ENCODE data around the gene GPANK1. TPM values are rescaled to one million over a fixed set of nuclear protein-coding genes. Genes with fewer than 3 reads are reported as not detected.

GPANK1 gene
- total and polyA plus RNA-seq, 9 of the 15 experiments (the other 6 are each of a cell fraction or from before 2014, with no cell fraction given) = 32.2 to 111 (median 46.3) TPM

DNA sequence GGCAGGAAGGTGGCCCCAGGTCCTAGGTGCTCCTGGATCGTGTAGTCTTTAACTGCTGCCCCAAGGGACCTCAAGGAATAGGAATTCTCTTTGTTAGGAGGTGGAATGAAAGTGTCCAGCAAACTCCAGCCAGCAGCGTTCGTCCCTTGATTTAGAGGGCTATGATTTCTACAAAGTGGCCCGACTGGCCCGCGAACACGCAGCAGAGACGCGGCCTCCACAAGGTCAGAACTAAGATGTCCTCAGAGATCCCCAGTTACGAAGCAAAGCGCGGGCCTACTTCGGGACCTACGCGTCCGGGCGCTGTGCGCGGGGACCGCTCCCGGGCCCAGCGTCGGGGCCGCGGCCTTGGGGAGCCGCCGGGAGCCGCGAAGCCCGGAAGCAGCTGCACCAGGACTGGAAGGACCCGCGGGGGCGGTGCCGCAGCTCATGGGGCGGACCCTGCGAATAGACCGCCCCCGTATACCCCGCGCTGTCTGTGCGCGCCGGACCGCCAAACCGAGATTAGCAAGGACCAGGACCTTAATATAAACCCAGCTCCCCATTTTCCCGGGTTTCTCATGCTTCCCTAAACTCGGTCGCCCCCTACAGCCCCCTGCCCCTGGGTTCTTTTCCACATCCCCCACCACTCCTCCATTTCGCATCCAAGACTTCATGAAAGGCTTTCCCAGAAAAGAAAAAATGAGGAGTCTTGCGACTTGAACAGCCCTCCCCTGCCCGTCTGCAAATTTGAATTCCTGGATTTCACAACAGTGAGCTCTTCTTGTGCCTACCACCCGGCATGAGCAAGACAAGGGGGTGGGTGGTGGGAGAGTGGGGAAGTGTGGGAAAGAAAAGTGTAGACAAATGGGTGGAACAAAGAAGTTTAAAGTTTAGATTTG, 4.2 kb downstream of the GPANK1 start, which contains the start of gene C6orf47 (continued):
- TF ChIP-seq, protein P1, sequence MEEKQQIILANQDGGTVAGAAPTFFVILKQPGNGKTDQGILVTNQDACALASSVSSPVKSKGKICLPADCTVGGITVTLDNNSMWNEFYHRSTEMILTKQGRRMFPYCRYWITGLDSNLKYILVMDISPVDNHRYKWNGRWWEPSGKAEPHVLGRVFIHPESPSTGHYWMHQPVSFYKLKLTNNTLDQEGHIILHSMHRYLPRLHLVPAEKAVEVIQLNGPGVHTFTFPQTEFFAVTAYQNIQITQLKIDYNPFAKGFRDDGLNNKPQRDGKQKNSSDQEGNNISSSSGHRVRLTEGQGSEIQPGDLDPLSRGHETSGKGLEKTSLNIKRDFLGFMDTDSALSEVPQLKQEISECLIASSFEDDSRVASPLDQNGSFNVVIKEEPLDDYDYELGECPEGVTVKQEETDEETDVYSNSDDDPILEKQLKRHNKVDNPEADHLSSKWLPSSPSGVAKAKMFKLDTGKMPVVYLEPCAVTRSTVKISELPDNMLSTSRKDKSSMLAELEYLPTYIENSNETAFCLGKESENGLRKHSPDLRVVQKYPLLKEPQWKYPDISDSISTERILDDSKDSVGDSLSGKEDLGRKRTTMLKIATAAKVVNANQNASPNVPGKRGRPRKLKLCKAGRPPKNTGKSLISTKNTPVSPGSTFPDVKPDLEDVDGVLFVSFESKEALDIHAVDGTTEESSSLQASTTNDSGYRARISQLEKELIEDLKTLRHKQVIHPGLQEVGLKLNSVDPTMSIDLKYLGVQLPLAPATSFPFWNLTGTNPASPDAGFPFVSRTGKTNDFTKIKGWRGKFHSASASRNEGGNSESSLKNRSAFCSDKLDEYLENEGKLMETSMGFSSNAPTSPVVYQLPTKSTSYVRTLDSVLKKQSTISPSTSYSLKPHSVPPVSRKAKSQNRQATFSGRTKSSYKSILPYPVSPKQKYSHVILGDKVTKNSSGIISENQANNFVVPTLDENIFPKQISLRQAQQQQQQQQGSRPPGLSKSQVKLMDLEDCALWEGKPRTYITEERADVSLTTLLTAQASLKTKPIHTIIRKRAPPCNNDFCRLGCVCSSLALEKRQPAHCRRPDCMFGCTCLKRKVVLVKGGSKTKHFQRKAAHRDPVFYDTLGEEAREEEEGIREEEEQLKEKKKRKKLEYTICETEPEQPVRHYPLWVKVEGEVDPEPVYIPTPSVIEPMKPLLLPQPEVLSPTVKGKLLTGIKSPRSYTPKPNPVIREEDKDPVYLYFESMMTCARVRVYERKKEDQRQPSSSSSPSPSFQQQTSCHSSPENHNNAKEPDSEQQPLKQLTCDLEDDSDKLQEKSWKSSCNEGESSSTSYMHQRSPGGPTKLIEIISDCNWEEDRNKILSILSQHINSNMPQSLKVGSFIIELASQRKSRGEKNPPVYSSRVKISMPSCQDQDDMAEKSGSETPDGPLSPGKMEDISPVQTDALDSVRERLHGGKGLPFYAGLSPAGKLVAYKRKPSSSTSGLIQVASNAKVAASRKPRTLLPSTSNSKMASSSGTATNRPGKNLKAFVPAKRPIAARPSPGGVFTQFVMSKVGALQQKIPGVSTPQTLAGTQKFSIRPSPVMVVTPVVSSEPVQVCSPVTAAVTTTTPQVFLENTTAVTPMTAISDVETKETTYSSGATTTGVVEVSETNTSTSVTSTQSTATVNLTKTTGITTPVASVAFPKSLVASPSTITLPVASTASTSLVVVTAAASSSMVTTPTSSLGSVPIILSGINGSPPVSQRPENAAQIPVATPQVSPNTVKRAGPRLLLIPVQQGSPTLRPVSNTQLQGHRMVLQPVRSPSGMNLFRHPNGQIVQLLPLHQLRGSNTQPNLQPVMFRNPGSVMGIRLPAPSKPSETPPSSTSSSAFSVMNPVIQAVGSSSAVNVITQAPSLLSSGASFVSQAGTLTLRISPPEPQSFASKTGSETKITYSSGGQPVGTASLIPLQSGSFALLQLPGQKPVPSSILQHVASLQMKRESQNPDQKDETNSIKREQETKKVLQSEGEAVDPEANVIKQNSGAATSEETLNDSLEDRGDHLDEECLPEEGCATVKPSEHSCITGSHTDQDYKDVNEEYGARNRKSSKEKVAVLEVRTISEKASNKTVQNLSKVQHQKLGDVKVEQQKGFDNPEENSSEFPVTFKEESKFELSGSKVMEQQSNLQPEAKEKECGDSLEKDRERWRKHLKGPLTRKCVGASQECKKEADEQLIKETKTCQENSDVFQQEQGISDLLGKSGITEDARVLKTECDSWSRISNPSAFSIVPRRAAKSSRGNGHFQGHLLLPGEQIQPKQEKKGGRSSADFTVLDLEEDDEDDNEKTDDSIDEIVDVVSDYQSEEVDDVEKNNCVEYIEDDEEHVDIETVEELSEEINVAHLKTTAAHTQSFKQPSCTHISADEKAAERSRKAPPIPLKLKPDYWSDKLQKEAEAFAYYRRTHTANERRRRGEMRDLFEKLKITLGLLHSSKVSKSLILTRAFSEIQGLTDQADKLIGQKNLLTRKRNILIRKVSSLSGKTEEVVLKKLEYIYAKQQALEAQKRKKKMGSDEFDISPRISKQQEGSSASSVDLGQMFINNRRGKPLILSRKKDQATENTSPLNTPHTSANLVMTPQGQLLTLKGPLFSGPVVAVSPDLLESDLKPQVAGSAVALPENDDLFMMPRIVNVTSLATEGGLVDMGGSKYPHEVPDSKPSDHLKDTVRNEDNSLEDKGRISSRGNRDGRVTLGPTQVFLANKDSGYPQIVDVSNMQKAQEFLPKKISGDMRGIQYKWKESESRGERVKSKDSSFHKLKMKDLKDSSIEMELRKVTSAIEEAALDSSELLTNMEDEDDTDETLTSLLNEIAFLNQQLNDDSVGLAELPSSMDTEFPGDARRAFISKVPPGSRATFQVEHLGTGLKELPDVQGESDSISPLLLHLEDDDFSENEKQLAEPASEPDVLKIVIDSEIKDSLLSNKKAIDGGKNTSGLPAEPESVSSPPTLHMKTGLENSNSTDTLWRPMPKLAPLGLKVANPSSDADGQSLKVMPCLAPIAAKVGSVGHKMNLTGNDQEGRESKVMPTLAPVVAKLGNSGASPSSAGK (IDR thresholded peaks at IDR 0.05) = no peak
- peak; percentile 52; the same call in 1 of the 2 replicates for TF ChIP-seq ZNF445 (CRISPR knock-in tag; IDR thresholded peaks at IDR 0.05; ENCODE audit: low read depth)
- TF ChIP-seq TCF3 (CRISPR knock-in tag; IDR thresholded peaks at IDR 0.05) = no peak; the same call in 1 of the 2 replicates
- no peak for TF ChIP-seq ZNF785 (CRISPR knock-in tag; IDR thresholded peaks at IDR 0.05)
- no peak for TF ChIP-seq DACH1 (IDR thresholded peaks at IDR 0.05; ENCODE audit: partially characterized antibody)
- no peak; the same call in 1 of the 2 replicates for TF ChIP-seq ZNF764 (CRISPR knock-in tag; IDR thresholded peaks at IDR 0.05; ENCODE audit: low read depth)
- no peak for TF ChIP-seq EZH2 (IDR thresholded peaks at IDR 0.05; ENCODE audit: borderline replicate concordance, low read depth, low read length)
- TF ChIP-seq, protein P2, sequence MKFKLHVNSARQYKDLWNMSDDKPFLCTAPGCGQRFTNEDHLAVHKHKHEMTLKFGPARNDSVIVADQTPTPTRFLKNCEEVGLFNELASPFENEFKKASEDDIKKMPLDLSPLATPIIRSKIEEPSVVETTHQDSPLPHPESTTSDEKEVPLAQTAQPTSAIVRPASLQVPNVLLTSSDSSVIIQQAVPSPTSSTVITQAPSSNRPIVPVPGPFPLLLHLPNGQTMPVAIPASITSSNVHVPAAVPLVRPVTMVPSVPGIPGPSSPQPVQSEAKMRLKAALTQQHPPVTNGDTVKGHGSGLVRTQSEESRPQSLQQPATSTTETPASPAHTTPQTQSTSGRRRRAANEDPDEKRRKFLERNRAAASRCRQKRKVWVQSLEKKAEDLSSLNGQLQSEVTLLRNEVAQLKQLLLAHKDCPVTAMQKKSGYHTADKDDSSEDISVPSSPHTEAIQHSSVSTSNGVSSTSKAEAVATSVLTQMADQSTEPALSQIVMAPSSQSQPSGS (CRISPR knock-in tag; IDR thresholded peaks at IDR 0.05) = no peak
- TF ChIP-seq RBM22 (IDR thresholded peaks at IDR 0.05; ENCODE audit: low read depth, low read length, poor library complexity, severe bottlenecking) = peak; percentile 95
- no peak for TF ChIP-seq NFE2 (IDR thresholded peaks at IDR 0.05; ENCODE audit: low read depth)
- no peak for TF ChIP-seq MEF2D (tag; conservative IDR thresholded peaks at IDR 0.05; ENCODE audit: low read depth)
- TF ChIP-seq SMAD4 (CRISPR knock-in tag; conservative IDR thresholded peaks at IDR 0.05) = peak; percentile 83
- no peak for TF ChIP-seq TCFL5 (CRISPR knock-in tag; conservative IDR thresholded peaks at IDR 0.05)
